H1 (cell line): ENCODE measurements around the gene THPO. TPM values are rescaled to one million over a fixed set of nuclear protein-coding genes. Genes with fewer than 3 reads are reported as not detected.

Experiments
- CREB1 ChIP-seq: IDR thresholded peaks from 2 replicates; pipeline ENCODE4 v1.6.1; 2012; ENCODE audit warnings: inconsistent platforms
- EGR1 ChIP-seq: IDR thresholded peaks from 2 replicates; pipeline ENCODE4 v1.6.1; 2011; ENCODE audit warnings: low read depth, low read length, borderline replicate concordance
- KDM4A ChIP-seq: IDR thresholded peaks from one replicate; pipeline ENCODE4 v1.7.1; 2012; ENCODE audit warnings: low read depth, mild to moderate bottlenecking, moderate library complexity, low read length, inconsistent platforms; ENCODE audit not compliant: severe bottlenecking
- SAP30 ChIP-seq: fragments of 300-600 bp; sonication (generic); IDR thresholded peaks from 2 replicates; pipeline ENCODE4 v1.7.1; 2012; ENCODE audit warnings: low read length, moderate library complexity, mild to moderate bottlenecking, inconsistent platforms; ENCODE audit not compliant: insufficient read depth, insufficient replicate concordance
- TAF7 ChIP-seq: optimal IDR thresholded peaks from 2 replicates; pipeline ENCODE3; 2011; ENCODE audit warnings: low read depth, mild to moderate bottlenecking, inconsistent platforms, low read length, moderate library complexity, borderline replicate concordance
- polyA plus RNA-seq, 7 experiments: library from polyadenylated mRNA; depleted of rRNA in 3 of 7; stranded (reverse) in 5 of 7; unstranded in 2 of 7; fragments of >200 nt in 5 of 7; fragments of 200-250 nt in 2 of 7; gene quantifications; 1 replicate in 5 of 7; 2 replicates in 1 of 7; 4 replicates in 1 of 7; pipeline versions ENCODE4 v1.2.1 to v1.2.3, GENCODE V29; 2011 to 2013; ENCODE audit warnings: missing spikeins in 2 of 7, mixed read lengths in 2 of 7
- total RNA-seq: library from RNA; stranded (reverse); fragmentation: NEBNext Ultra II Directional; extraction: Animal tissue kit (Norgen Biotek cat#: 25700); gene quantifications from 2 replicates; pipeline ENCODE4 v1.2.1, GENCODE V29; 2021

Gene THPO
- total and polyA plus RNA-seq, 2 of the 8 experiments (the other 6 are each of a cell fraction or from before 2014, with no cell fraction given) = 0.82 to 1.2 TPM

GRCh38 chr3:184361532-184361931, 16.5 kb downstream of the THPO start, which contains the start of the genes CLCN2 and POLR2H (continued):
- no peak for TF ChIP-seq TAF7
- no peak for TF ChIP-seq CREB1
- peak; percentile 57 for TF ChIP-seq KDM4A
- 0 out of 2 replicates have a peak, but pooled peaks have one; percentile 4 for TF ChIP-seq EGR1
- TF ChIP-seq SAP30 = no peak
